Uterus (tissue), 2 donors: ENCODE data around the gene AUP1.

Experiments used
- CTCF ChIP-seq, 4 experiments: fragments of 200-600 bp in 2 of 4; fragments of 450-650 bp in 2 of 4; sonication (generic) in 2 of 4; IDR thresholded peaks; one replicate each; pipeline ENCODE4 v1.5.1; 2016 to 2019; ENCODE audit warnings: antibody characterized with exemption in 4 of 4, mild to moderate bottlenecking in 2 of 4, moderate library complexity in 1 of 4
- POLR2A ChIP-seq, 2 donors: fragments of 450-650 bp; IDR thresholded peaks; one replicate each; pipeline ENCODE4 v1.6.1; 2016; ENCODE audit warnings: antibody characterized with exemption in 2 of 2, mild to moderate bottlenecking in 1 of 2, moderate library complexity in 1 of 2

- TF ChIP-seq CTCF (IDR thresholded peaks at IDR 0.05) (no peak), POLR2A (IDR thresholded peaks at IDR 0.05) (no peak)
Observed at GRCh38 chr2:74507926-74508520, 21.5 kb downstream of the AUP1 start.
